Cardiac muscle cell (in vitro differentiated cells and primary cell): ENCODE results near the gene COL26A1. TPM values are rescaled to one million over a fixed set of nuclear protein-coding genes. Genes with fewer than 3 reads are reported as not detected.

Experiments
- DNase-seq, 2 donors: peaks; one replicate each; pipeline versions ENCODE4 v3.0.0 to v3.0.0-alpha.2; 2010 to 2017; ENCODE audit warnings: low read depth in 1 of 2, low spot score in 1 of 2
- H3K27ac ChIP-seq: fragments of 200-600 bp; sonication (generic); 2 replicates; pipeline ENCODE4 v1.5.1; 2016
- H3K27me3 ChIP-seq: fragments of 200-600 bp; sonication (generic); 2 replicates; pipeline ENCODE4 v1.6.0; 2016; ENCODE audit warnings: control low read depth
- H3K36me3 ChIP-seq: fragments of 200-600 bp; sonication (generic); 2 replicates; pipeline ENCODE4 v1.5.1; 2016; ENCODE audit warnings: control low read depth
- H3K4me1 ChIP-seq: fragments of 200-600 bp; sonication (generic); 2 replicates; pipeline ENCODE4 v1.8.1; 2017; ENCODE audit warnings: low read depth, mild to moderate bottlenecking, mixed run types
- H3K4me3 ChIP-seq: fragments of 200-600 bp; sonication (generic); 2 replicates; pipeline ENCODE4 v1.5.1; 2016; ENCODE audit warnings: mild to moderate bottlenecking
- H3K9me3 ChIP-seq: fragments of 200-600 bp; sonication (generic); 2 replicates; pipeline ENCODE4 v1.5.1; 2017; ENCODE audit warnings: low read depth, mild to moderate bottlenecking, control low read depth
- polyA plus RNA-seq: library from polyadenylated mRNA; unstranded; fragments of >200 nt; fragmentation: Nextera tagmentation; extraction: Ambion mirVana; gene quantifications from 2 replicates; pipeline ENCODE4 v1.2.1, GENCODE V29; 2016
- total RNA-seq: library from RNA; depleted of rRNA; stranded (reverse); fragments of >200 nt; gene quantifications from 2 replicates; pipeline ENCODE4 v1.2.3, GENCODE V29; 2016
- TF ChIP-seq, protein P1 (sequence below): IDR thresholded peaks from 2 replicates; pipeline ENCODE4 v1.5.1; 2012; ENCODE audit warnings: low read depth, mild to moderate bottlenecking, low read length

COL26A1 gene
- total and polyA plus RNA-seq, 2 experiments from 2014 or later, result 12.5 to 44.8 TPM

DNA sequence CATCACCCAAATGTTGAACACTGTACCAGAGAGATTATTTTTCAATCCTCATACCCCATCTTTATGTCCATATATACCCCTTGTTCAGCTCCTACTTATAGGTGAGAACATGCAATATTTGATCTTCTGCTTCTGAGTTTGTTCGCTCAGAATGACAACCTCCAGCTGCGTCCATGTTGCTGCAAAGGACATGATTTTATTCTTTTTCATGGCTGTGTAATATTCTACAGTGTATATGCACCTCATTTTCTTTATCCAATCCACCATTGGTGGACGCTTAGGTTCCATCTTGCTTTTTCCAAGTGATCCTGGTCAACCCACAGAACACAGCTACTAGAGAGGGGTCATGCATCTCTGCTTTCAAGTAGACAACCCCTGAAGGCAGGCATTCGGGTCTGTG lies 166.9 kb downstream of the COL26A1 start:
- H3K4me1 ChIP-seq, result no peaks in the 10 kb centered on the region
- H3K4me3 ChIP-seq, result no peak overlapping the region
- DNase-seq, result no peak
- no peaks in the 10 kb centered on the region for H3K27me3 ChIP-seq
- H3K27ac ChIP-seq, result no peak overlapping the region
- TF ChIP-seq, protein P1, sequence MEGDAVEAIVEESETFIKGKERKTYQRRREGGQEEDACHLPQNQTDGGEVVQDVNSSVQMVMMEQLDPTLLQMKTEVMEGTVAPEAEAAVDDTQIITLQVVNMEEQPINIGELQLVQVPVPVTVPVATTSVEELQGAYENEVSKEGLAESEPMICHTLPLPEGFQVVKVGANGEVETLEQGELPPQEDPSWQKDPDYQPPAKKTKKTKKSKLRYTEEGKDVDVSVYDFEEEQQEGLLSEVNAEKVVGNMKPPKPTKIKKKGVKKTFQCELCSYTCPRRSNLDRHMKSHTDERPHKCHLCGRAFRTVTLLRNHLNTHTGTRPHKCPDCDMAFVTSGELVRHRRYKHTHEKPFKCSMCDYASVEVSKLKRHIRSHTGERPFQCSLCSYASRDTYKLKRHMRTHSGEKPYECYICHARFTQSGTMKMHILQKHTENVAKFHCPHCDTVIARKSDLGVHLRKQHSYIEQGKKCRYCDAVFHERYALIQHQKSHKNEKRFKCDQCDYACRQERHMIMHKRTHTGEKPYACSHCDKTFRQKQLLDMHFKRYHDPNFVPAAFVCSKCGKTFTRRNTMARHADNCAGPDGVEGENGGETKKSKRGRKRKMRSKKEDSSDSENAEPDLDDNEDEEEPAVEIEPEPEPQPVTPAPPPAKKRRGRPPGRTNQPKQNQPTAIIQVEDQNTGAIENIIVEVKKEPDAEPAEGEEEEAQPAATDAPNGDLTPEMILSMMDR, result no peak
- no peaks in the 10 kb centered on the region for H3K36me3 ChIP-seq
- H3K9me3 ChIP-seq, result no peaks in the 10 kb centered on the region

DNA sequence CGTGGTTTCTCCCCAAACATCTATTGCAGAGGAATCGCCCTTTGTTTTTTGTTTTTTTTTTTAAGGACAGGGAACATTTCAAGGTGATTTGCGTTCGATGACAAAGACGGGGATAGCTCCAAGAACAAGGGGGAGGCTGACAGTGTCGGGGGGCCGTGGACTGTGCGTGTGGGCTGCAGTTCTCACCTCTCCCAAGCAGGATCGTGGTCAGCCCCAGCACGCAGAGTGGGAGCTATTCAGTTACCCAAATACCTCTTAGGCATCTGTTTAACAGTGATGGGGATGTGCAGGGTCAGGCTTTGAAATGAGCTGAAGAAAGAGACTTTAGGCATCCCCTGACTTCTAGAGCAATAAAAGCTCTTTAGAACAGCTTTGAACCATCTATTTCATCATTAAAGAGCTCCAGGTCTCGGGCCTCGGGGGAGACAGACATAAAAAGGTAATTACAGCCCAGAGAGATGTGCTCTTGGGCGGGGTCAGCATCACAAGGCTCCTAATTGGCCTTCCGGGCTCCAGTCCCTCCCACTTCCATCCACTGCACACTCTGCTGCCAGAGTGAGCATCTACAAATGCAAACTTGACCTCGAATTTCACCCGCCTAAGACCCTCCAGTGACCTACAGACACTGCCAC lies 169.2 kb downstream of the COL26A1 start:
- TF ChIP-seq, protein P1, result no peak
- H3K4me1 ChIP-seq, result no peaks in the 10 kb centered on the region
- H3K9me3 ChIP-seq, result no peaks in the 10 kb centered on the region
- DNase-seq, result no peak
- no peak overlapping the region for H3K27ac ChIP-seq
- H3K27me3 ChIP-seq, result no peaks in the 10 kb centered on the region
- H3K4me3 ChIP-seq, result no peak overlapping the region
- no peaks in the 10 kb centered on the region for H3K36me3 ChIP-seq

DNA sequence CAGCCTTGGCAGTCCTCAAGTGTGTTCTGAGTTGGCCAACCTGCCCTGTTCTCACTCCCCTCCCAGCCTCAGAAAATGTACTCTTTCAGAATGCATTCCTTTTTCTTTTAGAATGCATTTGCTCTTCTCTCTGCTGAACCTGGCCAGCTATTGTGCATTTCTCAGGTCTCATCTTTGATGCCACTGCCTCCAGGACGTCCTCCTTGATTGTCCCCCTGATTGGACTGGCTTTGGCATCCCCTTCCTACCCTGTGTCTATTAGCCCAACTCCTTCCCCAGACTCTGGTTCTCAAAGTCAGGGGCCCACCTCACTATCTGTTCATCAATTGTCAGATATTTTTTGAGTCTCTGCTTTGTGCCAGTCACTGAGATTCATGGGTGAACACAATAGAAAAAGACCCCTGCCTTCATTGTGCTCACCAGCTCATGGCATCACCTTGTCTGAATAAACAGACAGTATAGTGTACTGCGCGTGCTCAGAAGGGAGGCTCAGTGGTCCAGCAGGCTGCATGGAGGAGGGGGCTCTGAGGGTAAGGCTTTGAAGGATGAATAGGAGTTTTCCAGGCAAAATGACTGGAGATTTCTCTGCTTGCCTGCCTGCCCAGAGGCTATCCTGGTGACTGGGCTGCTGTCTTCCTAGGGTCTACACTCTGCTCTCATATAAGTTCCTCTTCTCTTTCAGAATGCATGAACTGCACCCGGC lies 169.9 kb downstream of the COL26A1 start:
- TF ChIP-seq, protein P1, result no peak
- no peak overlapping the region for H3K4me3 ChIP-seq
- no peaks in the 10 kb centered on the region for H3K4me1 ChIP-seq
- no peak overlapping the region for H3K27ac ChIP-seq
- no peaks in the 10 kb centered on the region for H3K27me3 ChIP-seq
- DNase-seq, result no peak
- H3K36me3 ChIP-seq, result no peaks in the 10 kb centered on the region
- no peaks in the 10 kb centered on the region for H3K9me3 ChIP-seq

DNA sequence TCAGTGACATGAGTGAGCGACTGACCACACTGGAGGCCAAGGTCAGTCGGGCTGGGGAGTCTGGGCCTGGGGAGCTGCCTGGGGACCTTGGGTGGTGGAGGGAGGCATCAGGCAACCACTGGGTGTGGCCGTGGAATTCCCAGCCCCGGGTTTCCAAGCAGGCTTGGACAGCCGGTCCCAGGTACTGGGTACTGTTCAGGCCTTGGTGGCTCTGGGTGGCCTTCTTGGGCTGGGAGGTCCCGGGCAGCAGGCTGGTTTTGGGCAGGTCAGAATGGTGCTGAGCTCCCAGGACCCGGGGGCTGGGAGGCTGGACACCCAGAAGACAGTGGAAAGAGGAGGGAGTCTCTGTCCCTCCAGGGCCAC lies 170.4 kb downstream of the COL26A1 start:
- H3K4me3 ChIP-seq, result no peak overlapping the region
- H3K27me3 ChIP-seq, result no peaks in the 10 kb centered on the region
- no peaks in the 10 kb centered on the region for H3K9me3 ChIP-seq
- no peak overlapping the region for H3K27ac ChIP-seq
- no peaks in the 10 kb centered on the region for H3K36me3 ChIP-seq
- DNase-seq, result no peak
- TF ChIP-seq, protein P1, result no peak
- H3K4me1 ChIP-seq, result no peaks in the 10 kb centered on the region

DNA sequence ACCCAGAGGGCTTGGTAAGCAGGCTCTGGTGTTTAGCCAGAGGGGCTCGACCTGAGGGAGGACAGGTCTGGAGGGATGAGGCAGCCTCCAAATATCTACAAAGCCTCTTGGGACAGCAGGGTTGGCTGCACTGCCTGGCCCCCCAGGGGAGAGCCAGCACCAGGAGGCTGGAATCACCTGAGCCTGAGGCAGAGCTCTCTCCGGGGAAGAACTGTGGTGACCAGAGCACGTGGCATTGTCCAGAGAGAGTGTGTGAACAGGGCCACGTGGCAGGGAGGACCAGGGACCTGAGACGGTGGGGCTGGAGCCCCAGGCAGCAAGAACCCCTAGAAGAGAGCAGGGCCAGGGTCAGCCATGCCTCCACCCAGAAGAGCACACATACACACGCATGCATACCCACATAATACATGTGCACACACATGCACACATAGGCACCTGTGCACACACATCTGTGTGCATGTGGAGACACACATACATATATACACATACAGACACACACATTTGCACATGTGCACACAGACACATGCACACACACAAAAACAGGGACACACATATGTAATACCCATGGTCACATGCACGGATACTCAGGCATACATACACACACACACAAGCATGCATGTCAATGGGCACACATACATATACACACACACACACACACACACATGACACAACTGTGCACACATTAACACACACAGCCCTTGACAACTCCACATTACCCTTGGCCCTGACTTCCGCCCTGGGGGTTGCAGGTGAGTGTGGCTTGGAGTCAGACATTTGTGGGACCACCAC lies 171.5 kb downstream of the COL26A1 start:
- Histone ChIP-seq H3K27me3 (no peaks in the 10 kb centered on the region), H3K9me3 (no peaks in the 10 kb centered on the region), H3K27ac (no peak overlapping the region), H3K4me3 (no peak overlapping the region), H3K4me1 (no peaks in the 10 kb centered on the region), H3K36me3 (no peaks in the 10 kb centered on the region)
- TF ChIP-seq, protein P1, result no peak
- no peak for DNase-seq
